Activated naive CD4-positive, alpha-beta T cell treated with anti-CD3 and anti-CD28 coated beads, Interleukin-2, amount 50 U/mL, for 24 hours (primary cell): ENCODE results near the gene SNED1.

Experiments
- H3K27ac Mint-ChIP-seq: one replicate; pipeline ENCODE4 v1.8.0; 2021; ENCODE audit warnings: mild to moderate bottlenecking, mixed read lengths
- H3K27me3 Mint-ChIP-seq: one replicate; pipeline ENCODE4 v1.8.0; 2021; ENCODE audit warnings: mixed read lengths
- H3K36me3 Mint-ChIP-seq: one replicate; pipeline ENCODE4 v1.8.0; 2021; ENCODE audit warnings: mixed read lengths
- H3K4me1 Mint-ChIP-seq: one replicate; pipeline ENCODE4 v1.8.0; 2021; ENCODE audit warnings: mixed read lengths
- H3K4me3 Mint-ChIP-seq: one replicate; pipeline ENCODE4 v1.8.0; 2021; ENCODE audit warnings: mild to moderate bottlenecking, mixed read lengths
- H3K9me3 Mint-ChIP-seq: one replicate; pipeline ENCODE4 v1.8.0; 2021; ENCODE audit warnings: mixed read lengths

Gene SNED1

GRCh38 chr2:240983361-240983995, 14.9 kb upstream of the SNED1 start:
- no peaks in the 10 kb centered on the region for H3K36me3 Mint-ChIP-seq
- no peak overlapping the region for H3K27ac Mint-ChIP-seq
- H3K4me3 Mint-ChIP-seq: no peak overlapping the region
- H3K27me3 Mint-ChIP-seq: peaks cover 2% of the 10 kb centered on the region
- H3K4me1 Mint-ChIP-seq: no peaks in the 10 kb centered on the region
- no peaks in the 10 kb centered on the region for H3K9me3 Mint-ChIP-seq

- Mint-ChIP-seq H3K27me3 (peaks cover 2% of the 10 kb centered on the region), H3K4me1 (no peaks in the 10 kb centered on the region), H3K27ac (no peak overlapping the region), H3K36me3 (no peaks in the 10 kb centered on the region), H3K4me3 (no peak overlapping the region), H3K9me3 (no peaks in the 10 kb centered on the region)
Observed at GRCh38 chr2:240983996-240984498, 14.4 kb upstream of the SNED1 start.

GRCh38 chr2:240985881-240986786, 12.3 kb upstream of the SNED1 start:
- Mint-ChIP-seq H3K27me3 (peaks cover 2% of the 10 kb centered on the region), H3K4me1 (no peaks in the 10 kb centered on the region), H3K9me3 (no peaks in the 10 kb centered on the region), H3K27ac (no peak overlapping the region), H3K36me3 (no peaks in the 10 kb centered on the region), H3K4me3 (no peak overlapping the region)

GRCh38 chr2:240986787-240987411, 11.5 kb upstream of the SNED1 start:
- H3K27me3 Mint-ChIP-seq: peaks cover 1% of the 10 kb centered on the region
- no peak overlapping the region for H3K27ac Mint-ChIP-seq
- no peaks in the 10 kb centered on the region for H3K36me3 Mint-ChIP-seq
- H3K4me1 Mint-ChIP-seq: no peaks in the 10 kb centered on the region
- H3K9me3 Mint-ChIP-seq: no peaks in the 10 kb centered on the region
- H3K4me3 Mint-ChIP-seq: no peak overlapping the region

GRCh38 chr2:240987588-240987987, 10.8 kb upstream of the SNED1 start:
- H3K36me3 Mint-ChIP-seq: no peaks in the 10 kb centered on the region
- no peak overlapping the region for H3K27ac Mint-ChIP-seq
- no peaks in the 10 kb centered on the region for H3K4me1 Mint-ChIP-seq
- peaks cover 1% of the 10 kb centered on the region for H3K27me3 Mint-ChIP-seq
- H3K9me3 Mint-ChIP-seq: no peaks in the 10 kb centered on the region
- H3K4me3 Mint-ChIP-seq: no peak overlapping the region

- no peaks in the 10 kb centered on the region for H3K36me3 Mint-ChIP-seq
Observed at GRCh38 chr2:240988146-240988545, 10.3 kb upstream of the SNED1 start.

GRCh38 chr2:240988571-240989271, 9.7 kb upstream of the SNED1 start:
- H3K27ac Mint-ChIP-seq: no peak overlapping the region
- H3K4me1 Mint-ChIP-seq: no peaks in the 10 kb centered on the region
- no peaks in the 10 kb centered on the region for H3K27me3 Mint-ChIP-seq
- H3K9me3 Mint-ChIP-seq: no peaks in the 10 kb centered on the region
- H3K36me3 Mint-ChIP-seq: no peaks in the 10 kb centered on the region
- H3K4me3 Mint-ChIP-seq: no peak overlapping the region

More at GRCh38 chr2:240988146-240988545, 10.3 kb upstream of the SNED1 start:
- Mint-ChIP-seq H3K4me3 (no peak overlapping the region), H3K27me3 (no peaks in the 10 kb centered on the region), H3K27ac (no peak overlapping the region), H3K9me3 (no peaks in the 10 kb centered on the region), H3K4me1 (no peaks in the 10 kb centered on the region)

GRCh38 chr2:240989451-240990265, 8.8 kb upstream of the SNED1 start:
- H3K4me3 Mint-ChIP-seq: no peak overlapping the region
- H3K9me3 Mint-ChIP-seq: no peaks in the 10 kb centered on the region
- H3K27me3 Mint-ChIP-seq: no peaks in the 10 kb centered on the region
- no peaks in the 10 kb centered on the region for H3K4me1 Mint-ChIP-seq
- H3K36me3 Mint-ChIP-seq: no peaks in the 10 kb centered on the region
- no peak overlapping the region for H3K27ac Mint-ChIP-seq

GRCh38 chr2:240990266-240990529, 8.2 kb upstream of the SNED1 start:
- Mint-ChIP-seq H3K4me3 (no peak overlapping the region), H3K9me3 (no peaks in the 10 kb centered on the region), H3K4me1 (no peaks in the 10 kb centered on the region), H3K27me3 (no peaks in the 10 kb centered on the region), H3K27ac (no peak overlapping the region), H3K36me3 (no peaks in the 10 kb centered on the region)

- no peaks in the 10 kb centered on the region for H3K4me1 Mint-ChIP-seq
- no peak overlapping the region for H3K27ac Mint-ChIP-seq
- no peak overlapping the region for H3K4me3 Mint-ChIP-seq
- H3K27me3 Mint-ChIP-seq: no peaks in the 10 kb centered on the region
- H3K9me3 Mint-ChIP-seq: no peaks in the 10 kb centered on the region
- H3K36me3 Mint-ChIP-seq: no peaks in the 10 kb centered on the region
Observed at GRCh38 chr2:240990726-240991377, 7.6 kb upstream of the SNED1 start.

GRCh38 chr2:240991378-240992263, 6.8 kb upstream of the SNED1 start:
- H3K27ac Mint-ChIP-seq: no peak overlapping the region
- H3K4me1 Mint-ChIP-seq: no peaks in the 10 kb centered on the region
- H3K27me3 Mint-ChIP-seq: no peaks in the 10 kb centered on the region
- no peaks in the 10 kb centered on the region for H3K9me3 Mint-ChIP-seq
- H3K36me3 Mint-ChIP-seq: no peaks in the 10 kb centered on the region
- no peak overlapping the region for H3K4me3 Mint-ChIP-seq

- Mint-ChIP-seq H3K4me1 (peaks cover 5% of the 10 kb centered on the region), H3K4me3 (no peak overlapping the region), H3K27me3 (peaks cover 4% of the 10 kb centered on the region), H3K9me3 (no peaks in the 10 kb centered on the region), H3K27ac (no peak overlapping the region), H3K36me3 (no peaks in the 10 kb centered on the region)
Observed at GRCh38 chr2:240992572-240993291, 5.7 kb upstream of the SNED1 start.

GRCh38 chr2:240993446-240994170, 4.8 kb upstream of the SNED1 start:
- H3K36me3 Mint-ChIP-seq: no peaks in the 10 kb centered on the region
- H3K4me1 Mint-ChIP-seq: peaks cover 5% of the 10 kb centered on the region
- peaks cover 4% of the 10 kb centered on the region for H3K27me3 Mint-ChIP-seq
- no peaks in the 10 kb centered on the region for H3K9me3 Mint-ChIP-seq
- H3K4me3 Mint-ChIP-seq: no peak overlapping the region
- no peak overlapping the region for H3K27ac Mint-ChIP-seq
